Liver (tissue), 3 donors: ENCODE measurements around the gene AKAP12.

ENCODE experiments used
- NR2F2 ChIP-seq: IDR thresholded peaks from 2 replicates; pipeline ENCODE4 v1.6.1; 2016; ENCODE audit warnings: antibody characterized with exemption
- RAD21 ChIP-seq, 2 donors: IDR thresholded peaks; 2 replicates each; pipeline ENCODE4 v1.6.1; 2016; ENCODE audit warnings: antibody characterized with exemption in 2 of 2, mild to moderate bottlenecking in 2 of 2
- SP1 ChIP-seq: IDR thresholded peaks from 2 replicates; pipeline ENCODE4 v1.6.1; 2018; ENCODE audit warnings: antibody characterized with exemption, mild to moderate bottlenecking
- TAF1 ChIP-seq: conservative IDR thresholded peaks from 2 replicates; pipeline ENCODE4 v1.6.1; 2016; ENCODE audit warnings: antibody characterized with exemption, mild to moderate bottlenecking
- YY1 ChIP-seq: IDR thresholded peaks from 2 replicates; pipeline ENCODE4 v1.6.1; 2016; ENCODE audit warnings: antibody characterized with exemption, mild to moderate bottlenecking
- TF ChIP-seq, protein P1 (sequence below): fragments of 150-350 bp; IDR thresholded peaks from 2 replicates; pipeline ENCODE4 v1.5.1; 2017; ENCODE audit warnings: improper control_type of control experiment, low read depth, low read length; ENCODE audit not compliant: missing input control
- TF ChIP-seq, protein P2 (sequence below): IDR thresholded peaks from 2 replicates; pipeline ENCODE4 v1.6.1; 2016; ENCODE audit warnings: antibody characterized with exemption
- TF ChIP-seq, protein P3 (sequence below): IDR thresholded peaks from 2 replicates; pipeline ENCODE4 v1.6.1; 2016; ENCODE audit warnings: antibody characterized with exemption
- donor health status: healthy.
- donor health status: healthy.

DNA sequence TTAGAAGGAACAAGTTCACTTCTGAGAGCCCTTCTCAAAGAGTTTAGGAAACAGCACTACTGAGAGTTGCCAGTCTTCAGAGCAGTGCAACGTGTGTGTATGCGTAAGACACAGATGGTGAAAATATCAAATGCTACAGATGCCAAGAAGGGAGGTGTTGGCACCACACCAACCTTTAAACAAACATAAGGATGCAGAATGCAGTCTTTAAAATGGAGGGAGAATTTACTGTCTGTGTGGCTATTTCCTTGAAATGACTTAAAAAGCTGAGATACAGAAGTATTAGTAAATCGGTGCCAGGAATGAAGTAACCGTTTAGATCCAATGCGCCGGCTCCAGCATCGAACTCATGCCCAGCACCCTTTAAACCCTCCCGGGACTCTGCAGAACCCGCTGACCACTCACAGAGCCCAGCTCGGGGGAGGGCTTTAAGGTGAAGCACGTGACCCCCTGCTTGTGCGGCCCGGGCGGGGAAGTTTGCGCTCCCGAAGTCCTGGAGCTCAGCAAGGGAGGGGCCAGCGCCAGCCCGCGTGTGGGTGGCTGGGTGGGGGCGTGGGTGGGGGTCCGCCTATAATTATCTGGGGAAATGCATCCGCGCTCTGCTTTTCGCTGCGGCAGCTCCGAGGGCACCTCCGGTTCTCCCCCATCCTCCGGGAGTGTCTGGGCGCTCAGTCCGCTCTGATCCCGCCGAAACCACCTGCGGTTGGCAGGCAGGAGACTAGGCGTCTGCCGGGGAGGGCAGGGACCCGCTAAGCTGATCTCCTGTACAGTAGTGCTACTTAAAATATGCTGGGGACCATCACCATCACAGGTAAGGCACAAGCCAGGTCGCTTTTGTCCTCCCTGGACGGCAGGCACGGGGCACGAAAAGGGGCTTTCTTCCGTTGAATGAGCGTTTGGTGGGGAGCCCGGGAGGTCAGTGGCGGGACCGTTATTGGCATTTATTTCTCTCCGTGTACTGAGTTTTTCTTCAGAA, 85.6 kb downstream of the AKAP12 start:
- TF ChIP-seq, protein P1, sequence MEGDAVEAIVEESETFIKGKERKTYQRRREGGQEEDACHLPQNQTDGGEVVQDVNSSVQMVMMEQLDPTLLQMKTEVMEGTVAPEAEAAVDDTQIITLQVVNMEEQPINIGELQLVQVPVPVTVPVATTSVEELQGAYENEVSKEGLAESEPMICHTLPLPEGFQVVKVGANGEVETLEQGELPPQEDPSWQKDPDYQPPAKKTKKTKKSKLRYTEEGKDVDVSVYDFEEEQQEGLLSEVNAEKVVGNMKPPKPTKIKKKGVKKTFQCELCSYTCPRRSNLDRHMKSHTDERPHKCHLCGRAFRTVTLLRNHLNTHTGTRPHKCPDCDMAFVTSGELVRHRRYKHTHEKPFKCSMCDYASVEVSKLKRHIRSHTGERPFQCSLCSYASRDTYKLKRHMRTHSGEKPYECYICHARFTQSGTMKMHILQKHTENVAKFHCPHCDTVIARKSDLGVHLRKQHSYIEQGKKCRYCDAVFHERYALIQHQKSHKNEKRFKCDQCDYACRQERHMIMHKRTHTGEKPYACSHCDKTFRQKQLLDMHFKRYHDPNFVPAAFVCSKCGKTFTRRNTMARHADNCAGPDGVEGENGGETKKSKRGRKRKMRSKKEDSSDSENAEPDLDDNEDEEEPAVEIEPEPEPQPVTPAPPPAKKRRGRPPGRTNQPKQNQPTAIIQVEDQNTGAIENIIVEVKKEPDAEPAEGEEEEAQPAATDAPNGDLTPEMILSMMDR, result no peak
- TF ChIP-seq, protein P2, sequence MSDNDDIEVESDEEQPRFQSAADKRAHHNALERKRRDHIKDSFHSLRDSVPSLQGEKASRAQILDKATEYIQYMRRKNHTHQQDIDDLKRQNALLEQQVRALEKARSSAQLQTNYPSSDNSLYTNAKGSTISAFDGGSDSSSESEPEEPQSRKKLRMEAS, result no peak
- TF ChIP-seq TAF1, result no peak
- no peak for TF ChIP-seq RAD21 (IDR thresholded peaks at IDR 0.05)
- TF ChIP-seq, protein P3, sequence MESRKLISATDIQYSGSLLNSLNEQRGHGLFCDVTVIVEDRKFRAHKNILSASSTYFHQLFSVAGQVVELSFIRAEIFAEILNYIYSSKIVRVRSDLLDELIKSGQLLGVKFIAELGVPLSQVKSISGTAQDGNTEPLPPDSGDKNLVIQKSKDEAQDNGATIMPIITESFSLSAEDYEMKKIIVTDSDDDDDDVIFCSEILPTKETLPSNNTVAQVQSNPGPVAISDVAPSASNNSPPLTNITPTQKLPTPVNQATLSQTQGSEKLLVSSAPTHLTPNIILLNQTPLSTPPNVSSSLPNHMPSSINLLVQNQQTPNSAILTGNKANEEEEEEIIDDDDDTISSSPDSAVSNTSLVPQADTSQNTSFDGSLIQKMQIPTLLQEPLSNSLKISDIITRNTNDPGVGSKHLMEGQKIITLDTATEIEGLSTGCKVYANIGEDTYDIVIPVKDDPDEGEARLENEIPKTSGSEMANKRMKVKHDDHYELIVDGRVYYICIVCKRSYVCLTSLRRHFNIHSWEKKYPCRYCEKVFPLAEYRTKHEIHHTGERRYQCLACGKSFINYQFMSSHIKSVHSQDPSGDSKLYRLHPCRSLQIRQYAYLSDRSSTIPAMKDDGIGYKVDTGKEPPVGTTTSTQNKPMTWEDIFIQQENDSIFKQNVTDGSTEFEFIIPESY, result no peak
- no peak for TF ChIP-seq YY1
- TF ChIP-seq SP1, result no peak
- TF ChIP-seq NR2F2, result no peak
